GM21737 (cell line): ENCODE measurements around the gene TBL1X.
"Not testable (repeated sequence)": the region's sequence is repeated elsewhere in the genome, so short reads cannot be mapped to it uniquely, and the experiment has no call there.

Experiments
- ATAC-seq: cut with Tn5 transposase; IDR thresholded peaks from one replicate; pipeline ENCODE4 v1.9.1; 2021; ENCODE audit warnings: mild to moderate bottlenecking, moderate library complexity; ENCODE audit not compliant: unreplicated experiment

TBL1X gene

DNA sequence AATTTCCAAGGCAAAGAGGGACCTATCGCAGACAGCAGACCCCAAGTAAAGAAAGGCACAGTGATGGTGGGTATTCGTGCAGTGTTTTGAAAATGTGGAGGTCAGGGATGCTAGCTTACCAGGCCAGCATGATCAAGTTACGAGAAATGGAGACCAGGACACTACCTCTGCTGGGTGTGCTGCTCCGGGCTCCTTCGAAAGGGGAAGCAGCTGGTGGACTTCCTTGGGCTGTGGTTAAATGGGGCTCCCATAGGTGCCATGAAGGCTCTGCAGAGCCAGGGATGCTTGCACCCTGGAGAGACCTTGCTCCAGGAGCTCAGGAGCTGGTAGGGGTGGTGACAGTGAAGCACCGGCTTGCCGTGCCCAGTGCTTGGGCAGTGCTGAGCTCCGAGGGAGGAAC, 68.8 kb downstream of the TBL1X start:
- no peak for ATAC-seq

DNA sequence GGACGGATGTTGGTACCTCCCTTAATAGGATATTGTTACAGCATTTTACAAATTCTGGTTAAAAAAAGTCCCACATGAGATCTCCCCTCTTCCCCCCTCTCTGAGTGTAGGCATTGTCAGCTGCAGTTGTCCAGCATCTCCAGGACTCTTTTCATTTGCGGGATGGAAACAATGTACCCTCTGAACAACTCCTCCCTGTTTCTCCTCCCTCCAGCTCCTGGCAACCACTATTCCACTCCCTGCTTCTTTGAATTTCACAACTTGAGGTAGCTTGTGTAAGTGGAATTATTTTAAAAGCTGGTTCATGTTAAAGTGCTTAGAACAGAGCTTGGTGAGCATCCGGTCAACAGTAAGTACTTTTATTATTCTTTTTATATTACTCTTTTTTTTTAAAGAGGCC, 69.8 kb downstream of the TBL1X start:
- no peak for ATAC-seq

DNA sequence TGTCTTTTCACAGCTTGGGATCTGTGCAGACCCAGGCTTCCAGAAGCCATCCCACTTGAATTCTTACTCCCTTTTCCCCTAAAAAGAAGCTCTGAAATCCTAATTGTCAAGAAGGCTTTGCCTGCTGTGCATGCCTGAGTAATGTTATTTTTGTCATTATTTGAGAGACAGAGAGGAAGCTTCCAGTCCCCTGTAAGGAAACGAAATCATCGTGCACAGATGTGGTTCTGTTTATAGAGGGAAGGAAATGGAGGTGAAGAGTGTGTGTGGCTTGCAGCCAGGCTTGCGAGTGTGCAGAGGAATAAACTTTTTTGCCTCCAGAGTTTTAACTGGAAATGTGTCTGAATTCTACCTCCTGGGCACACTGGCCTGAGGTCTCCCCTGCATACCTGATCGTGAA, 70.2 kb downstream of the TBL1X start:
- no peak for ATAC-seq

DNA sequence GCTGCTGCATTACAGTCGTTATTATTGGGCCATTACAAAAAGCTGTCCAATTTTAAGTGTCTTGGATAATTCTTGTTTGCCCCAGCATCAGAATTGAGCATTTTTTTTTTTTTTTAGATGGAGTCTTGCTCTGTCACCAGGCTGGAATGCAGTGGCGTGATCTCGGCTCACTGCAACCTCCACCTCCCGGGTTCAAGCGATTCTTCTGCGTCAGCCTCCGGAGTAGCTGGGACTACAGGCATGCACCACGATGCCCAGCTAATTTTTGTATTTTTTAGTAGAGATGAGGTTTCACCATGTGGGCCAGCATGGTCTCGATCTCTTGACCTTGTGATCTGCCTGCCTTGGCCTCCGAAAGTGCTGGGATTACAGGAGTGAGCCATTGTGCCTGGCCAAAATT, 71.3 kb downstream of the TBL1X start:
- ATAC-seq = not testable (repeated sequence)

DNA sequence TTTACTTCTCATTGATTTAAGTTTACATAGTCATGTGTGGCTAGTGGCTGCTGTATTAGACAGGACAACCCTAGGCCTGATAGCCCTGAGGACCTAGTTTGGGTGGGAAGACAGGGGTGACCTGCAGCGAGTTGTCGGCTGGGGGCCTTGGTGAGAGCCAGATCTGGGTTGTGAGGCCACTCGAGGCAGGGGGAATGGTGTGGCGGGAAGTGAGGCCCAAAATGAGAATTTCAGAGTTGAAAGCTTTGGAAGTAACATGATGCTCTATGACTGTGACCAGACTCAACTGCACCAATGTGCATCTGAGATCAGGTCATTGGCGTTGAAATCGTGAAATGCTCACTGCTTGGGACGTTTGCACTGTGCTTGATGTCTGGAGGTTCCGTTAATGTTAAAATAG, 72.9 kb downstream of the TBL1X start:
- no peak for ATAC-seq

DNA sequence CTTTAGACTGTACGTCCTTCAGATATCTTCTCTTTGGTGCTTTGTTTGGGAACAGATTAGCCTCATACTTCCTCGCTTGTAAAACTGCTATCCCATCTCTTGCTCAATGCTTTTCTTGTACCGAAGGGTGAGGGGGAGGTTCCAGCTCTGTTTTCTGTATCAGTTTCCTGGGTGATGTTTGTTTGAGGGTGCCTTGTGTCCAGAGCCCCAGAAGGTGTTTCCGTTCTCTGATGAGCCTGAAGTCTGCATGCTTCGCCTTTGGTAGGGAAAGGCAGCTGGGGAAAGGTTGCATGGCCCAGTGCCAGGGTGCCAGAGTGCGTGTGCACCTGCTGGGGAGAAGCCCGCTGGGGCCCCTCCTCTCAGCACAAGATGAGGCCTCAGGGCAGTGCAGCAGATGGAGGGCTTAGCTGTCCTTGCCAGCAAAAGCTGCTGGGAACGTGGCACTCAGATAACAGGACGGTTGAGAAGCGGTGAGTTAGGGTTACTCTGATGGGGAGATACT, 73.7 kb downstream of the TBL1X start:
- ATAC-seq = no peak

DNA sequence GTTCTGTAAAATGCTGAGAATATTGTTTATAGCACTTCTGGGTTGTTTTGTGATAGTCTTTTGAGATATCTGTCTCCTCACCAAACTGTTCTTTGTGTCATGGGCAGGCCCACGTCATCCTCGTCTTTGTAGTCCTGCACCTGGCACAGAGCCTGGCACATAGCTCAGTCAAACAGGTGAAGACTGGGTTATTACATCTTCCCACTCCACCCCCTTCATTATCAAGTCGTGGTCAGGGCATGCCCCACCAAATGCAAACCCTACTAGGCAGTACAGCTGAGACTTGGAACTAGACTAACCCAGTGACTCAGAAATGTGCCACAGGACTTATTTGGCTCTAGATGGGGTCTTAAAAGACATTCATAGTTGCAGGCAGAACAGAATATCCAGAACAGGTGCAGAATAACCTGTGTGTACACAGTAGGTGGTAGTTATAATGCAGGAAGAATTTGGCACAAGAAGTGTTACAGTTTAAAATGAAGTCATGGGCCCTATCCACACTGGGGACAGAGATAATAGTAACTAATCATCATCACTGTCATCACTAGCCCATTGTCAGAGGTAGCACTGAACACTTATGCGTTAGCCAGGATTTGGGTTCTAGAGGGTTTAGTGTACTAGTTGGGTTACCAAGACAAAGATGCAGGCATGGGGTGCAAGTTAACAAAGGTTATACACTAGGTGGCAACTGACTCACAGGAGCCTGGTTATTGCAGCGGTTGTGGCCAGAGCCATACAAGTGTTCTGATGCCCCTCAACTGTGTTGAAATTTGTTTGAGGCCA, 74.9 kb downstream of the TBL1X start:
- ATAC-seq = no peak

DNA sequence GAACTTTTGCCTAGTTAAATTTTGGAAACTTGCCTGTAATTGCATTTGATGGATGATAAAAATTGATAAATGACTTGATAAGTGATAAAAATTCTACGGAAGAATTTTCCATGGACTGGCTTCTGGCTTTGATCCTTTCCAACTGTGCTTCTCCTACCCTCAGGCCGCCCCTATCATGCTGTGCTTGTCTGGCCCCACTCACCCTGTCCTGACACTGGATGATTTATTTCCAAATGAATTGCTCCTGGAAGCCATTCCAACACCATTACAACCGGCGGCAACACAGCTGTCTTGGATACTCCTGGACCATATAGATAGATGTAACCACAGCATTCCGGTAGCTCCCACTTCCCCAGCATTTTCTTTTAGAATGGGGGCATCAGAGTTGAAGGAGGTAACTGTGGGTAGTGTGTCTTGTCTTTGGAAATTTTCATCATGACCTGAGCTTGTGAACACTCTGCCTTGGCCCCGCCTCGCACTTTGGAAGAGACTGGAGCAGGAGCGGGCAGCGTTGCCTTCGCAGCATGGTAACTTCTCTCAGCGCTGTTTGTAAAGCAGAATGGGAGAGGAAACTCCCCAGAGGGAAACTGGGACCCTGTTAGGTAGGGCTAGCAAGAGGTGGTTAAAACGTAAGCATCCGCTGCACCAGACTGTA, 77.4 kb downstream of the TBL1X start:
- ATAC-seq = no peak

DNA sequence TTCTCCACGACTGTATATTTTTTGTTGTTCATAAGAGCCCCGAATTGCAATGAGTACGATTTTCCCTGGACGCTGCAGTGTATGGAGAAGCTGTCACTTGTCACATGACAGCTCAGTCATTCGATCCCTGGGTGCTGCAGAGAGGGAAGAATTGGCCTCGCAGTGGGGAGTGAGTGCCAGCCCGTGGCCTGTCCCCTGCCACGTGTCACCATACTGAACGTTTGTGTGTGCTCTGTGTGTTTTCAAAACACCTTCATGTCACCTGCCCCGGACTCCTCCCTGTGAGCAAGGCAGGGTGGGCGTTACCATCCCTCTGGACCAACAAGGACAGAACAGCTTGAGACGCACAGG, 77.9 kb downstream of the TBL1X start:
- no peak for ATAC-seq

DNA sequence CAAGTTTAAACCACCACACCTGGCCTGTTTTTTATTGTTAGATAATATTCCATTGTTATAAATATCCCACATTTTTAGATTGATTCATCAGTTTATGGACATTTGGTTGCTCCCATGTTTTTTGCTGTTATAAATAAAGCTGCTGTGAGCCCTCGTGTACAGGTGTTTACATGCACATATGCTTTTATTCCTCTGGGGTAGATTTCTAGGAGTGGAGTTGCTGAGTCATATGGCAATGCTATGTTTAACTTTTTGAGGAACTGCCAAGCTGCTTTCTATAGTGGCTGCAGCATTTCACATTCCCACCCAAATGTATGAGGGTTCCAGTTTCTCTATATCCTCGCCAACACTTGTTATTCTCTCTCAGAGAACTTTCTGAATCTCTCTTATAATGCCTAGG, 90.5 kb downstream of the TBL1X start:
- no peak for ATAC-seq

DNA sequence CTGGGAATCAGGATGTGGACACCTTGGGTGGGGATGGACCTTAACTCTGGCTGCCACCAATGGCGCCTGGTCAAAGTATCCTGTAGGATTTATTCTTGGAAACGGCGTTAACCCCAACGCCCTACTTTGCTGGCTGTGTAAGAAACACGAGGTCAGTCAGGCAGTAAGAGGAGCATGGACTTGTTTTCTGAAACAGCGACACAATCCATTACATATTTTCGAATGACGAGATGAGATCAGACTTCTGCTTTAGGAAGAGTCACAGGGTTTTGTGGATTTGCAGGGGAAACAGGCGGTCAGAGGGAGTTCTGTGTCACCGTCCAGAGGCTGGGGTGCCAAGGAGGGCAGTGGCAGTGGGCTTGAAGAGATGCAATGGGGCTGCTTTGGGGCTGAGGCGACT, 92.2 kb downstream of the TBL1X start:
- ATAC-seq = no peak

DNA sequence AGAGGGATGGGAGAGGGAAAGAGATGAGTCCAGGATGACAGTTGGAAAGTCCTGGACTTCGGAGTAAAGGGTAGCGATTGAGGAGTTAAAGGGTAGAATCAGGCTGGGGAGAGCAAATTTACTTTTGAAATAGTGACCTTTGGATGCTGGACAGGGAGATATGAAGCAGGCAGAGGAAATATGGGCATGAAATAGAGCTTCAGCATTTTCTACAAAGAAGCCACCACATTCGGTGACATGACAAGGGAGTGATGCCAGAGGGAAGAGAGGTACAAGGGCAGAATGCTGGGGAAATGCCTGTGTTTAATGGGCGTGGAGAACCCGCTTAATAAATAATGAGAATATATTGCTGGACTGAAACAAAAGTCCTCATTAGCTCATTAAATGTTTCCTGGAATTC, 92.7 kb downstream of the TBL1X start:
- no peak for ATAC-seq

DNA sequence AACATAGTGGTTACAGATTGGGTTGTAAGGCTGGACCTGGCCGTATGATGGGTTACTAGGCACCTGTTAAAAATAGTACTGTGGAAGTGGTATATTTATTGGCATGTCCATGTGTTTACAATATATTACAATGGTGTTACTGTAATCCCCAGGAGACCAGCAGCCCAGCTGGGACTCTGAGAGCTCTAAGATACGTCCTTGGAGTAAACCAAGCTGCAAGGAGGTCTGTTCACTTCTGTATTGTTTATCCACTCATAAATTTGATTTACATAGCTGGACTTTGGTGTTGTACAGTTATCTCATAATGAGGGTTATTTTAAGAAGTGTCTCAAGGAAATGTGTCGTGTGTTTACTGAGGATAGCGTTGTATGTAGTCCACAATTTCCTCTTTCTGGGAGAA, 93.8 kb downstream of the TBL1X start:
- ATAC-seq = no peak

DNA sequence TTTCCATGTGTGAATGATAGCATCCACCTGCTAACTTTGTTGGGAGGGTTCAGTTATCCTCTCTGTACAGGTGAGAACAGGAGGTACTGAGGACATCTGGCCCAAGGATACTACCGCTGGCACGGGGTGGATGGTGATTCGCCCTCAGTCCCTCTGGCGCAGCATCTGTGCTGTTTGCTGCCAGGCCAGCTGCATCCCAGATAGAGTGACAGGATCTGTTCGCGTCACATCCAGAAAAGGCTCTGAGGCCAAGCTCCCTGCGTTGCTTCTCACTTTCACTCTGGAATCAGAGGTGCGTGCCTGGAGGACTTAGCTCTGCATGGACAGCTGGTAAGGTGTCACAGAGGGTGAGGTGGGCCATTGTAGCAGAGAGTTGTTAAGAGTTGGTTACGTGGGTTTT, 95.4 kb downstream of the TBL1X start:
- ATAC-seq = no peak

DNA sequence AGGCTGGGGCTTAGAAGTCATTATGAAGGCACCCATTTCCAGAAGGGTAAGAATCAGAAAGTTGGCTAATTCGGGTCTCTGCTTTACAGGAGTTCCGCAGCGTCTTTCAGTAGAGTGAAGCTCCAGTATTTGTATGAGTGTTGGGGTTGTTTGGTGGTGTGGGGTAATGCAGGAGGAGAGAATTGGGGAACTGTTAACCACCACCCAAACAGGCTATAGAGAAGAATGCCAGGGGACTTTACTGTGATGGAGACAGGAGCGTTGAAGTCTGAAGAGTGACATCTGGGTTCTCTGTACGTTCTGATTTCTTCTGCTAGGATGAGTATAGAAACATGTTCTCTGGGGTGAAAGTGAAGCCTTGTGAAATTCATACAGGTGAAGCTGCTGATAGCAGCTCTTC, 96.3 kb downstream of the TBL1X start:
- ATAC-seq = no peak

DNA sequence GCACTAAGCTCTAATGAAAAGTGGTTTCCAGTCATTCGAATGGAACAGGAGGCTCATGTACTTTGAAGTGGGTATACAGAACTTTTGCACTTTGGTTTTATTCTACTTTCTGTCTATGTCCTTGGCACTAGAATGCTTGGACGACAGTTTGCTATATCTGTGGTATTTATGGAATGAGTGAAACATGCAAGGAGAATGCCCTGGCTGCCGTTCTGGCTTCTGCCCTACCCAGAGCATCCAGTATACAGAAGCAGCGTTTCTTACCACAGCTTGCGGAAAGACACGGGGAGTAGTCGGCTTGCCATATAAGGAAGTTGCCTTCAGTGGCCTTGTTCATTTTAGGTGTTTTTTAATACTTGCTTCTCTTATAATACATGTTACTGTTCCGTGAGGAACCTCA, 98.0 kb downstream of the TBL1X start:
- ATAC-seq = no peak

DNA sequence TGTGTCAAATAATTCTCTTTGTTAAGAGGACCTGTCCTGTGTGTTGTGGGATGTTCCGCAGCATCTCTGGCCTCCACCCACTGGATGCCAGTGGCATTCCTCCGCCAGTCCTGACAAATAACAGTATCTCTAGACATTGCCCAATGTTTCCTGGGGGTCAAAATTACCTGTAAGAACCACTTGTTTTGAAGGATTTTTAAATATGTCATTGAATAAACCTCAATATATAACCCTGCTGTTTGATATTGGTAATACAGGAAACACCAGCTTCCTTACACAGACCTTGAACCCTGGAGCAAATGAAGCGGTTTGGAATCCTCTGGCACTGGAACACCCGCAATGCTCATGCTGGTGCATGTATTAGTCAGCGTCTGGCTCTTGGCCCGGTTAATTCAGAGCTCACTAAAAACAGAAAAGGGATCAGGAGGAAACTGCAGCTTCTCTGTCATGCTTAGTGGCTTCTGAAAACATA, 101.3 kb downstream of the TBL1X start:
- no peak for ATAC-seq

DNA sequence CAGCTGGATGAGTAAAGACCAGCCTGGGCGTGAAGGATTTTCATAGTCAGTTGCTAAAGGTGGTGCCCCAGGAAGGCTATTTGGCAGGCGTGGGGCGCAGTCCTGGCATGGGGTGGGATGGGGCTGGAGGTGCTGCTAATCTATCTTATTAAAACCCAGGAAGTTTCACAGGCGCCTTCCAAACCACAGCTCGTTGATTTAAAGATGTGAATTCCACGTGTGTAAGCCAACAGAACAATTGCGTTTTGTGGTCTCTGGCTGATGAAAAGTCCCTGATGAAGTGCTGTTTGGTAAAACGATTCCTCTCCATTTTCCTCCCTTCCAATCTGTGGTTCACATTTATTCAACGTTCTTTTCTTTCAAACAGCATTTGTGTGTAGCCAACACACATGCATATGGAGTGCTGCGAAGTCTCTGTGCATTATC, 105.0 kb downstream of the TBL1X start:
- ATAC-seq = no peak

DNA sequence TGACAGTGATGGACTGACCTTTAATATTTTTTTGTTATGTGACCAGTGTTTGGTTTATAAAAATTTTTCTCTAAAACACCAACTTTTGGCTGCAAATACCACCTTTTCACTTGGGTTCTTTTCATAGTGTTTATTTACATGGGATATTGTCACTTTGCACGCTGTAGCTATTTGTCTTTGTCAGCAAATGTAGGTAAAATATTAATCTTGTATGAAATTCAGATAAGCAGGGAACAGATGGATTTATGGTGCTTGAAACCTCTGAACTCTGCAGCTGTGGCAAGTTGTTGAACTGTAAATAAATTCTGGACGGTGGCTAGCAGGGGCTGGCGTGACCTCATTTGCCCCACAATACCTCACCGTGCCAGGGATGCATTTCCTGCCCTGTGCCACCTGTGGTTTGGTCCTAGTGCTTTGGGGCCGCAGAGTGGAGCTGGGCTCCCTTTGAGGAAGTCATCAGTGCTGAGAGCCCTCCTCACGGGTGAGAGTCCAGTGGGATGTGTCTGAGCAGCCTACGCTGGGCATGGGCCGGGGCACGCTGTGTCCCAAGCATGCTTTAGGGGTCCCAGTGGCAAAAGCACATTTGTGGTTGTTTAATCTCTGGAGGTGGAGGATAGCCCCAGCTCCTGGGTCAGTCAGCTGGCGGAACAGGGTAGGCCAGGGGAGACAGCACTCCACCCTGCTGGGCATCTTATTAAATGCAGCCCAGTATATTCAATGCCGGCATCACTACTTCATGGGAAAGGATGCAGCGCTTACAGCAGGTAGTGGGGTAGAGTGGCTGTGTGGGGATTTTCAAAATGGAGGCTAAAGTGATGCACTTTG, 108.6 kb downstream of the TBL1X start:
- no peak for ATAC-seq

DNA sequence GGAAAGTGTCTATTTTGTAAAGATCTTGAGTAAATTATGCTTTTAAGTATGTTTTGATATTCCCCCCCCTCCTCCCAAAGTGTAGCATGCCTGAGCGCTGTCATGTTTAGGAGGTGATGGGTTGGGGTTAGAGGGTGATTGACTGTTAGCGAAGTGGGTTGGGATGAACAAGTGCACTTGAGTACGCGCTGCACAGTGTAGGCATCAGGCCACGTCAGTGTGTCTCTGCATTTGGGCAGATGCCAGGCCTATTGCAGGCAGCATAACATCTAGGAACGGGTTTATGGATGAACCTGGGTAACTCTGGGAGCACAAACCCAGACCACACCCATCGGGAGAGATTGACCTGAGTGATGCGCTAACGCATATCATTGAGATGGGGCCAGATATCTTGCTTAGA, 111.2 kb downstream of the TBL1X start:
- no peak for ATAC-seq

DNA sequence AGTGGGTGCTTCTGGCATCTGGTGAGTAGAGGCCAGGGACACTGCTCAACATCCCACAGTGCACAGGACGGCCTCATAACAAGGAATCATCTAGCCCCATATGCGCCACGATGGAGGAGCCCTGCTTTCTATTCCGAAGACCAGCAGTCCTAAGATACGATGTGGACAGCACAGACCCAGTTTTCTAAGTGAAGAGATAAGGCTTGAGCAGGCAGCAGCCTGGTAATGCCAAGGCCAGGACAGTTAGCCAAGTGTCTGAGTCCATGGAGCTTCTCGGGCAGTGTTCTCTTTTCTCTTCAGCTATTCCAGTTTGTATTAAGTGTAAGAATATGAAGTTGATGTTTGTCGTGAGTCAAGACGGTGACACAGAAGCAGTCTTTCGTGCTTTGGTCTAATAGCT, 112.7 kb downstream of the TBL1X start:
- ATAC-seq = no peak
